GM10266 (cell line): ENCODE measurements around the gene DCAF7.

Experiments used
- DNase-seq: peaks from one replicate; pipeline ENCODE4 v3.0.0; 2012; ENCODE audit errors: extremely low spot score
- TF ChIP-seq, protein P1 (sequence below): IDR thresholded peaks from 2 replicates; pipeline ENCODE4 v1.5.1; 2012; ENCODE audit warnings: mild to moderate bottlenecking, low read depth; ENCODE audit not compliant: control insufficient read depth, insufficient read depth; ENCODE audit errors: missing control alignments

Gene DCAF7

DNA sequence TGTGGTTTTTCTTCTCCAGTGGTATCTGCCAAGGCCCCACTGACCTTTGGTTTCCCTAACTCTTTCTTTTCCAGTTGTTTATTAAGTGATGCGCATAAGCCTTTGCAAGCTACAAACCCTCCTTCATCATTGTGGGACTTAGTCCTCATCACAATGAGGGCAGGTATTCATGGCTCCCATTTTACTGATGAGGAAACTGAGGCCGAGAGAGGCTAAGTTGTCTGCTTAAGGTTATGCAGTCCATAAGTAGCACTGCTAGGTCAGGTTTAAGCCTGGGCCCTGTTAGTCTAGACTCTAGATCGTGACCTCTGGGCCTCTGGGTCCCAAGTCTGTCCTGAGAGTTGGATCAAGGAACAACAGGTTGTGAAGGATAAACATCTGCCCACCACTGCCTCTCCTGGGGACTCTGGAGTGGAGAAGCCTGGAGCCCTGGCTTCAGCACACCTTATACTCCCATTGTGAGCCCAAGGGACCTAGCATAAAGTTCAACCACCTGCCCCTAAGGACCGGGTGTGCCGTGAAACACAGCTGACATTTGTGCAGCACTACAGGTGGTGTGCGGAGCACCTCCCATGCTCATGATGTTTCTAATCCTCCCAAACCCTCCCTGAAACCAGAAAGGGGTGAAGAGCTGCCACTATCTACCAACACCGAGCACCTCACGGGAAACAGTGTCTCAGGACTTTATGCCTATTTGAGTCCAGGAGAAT lies 32.3 kb upstream of the DCAF7 start:
- TF ChIP-seq, protein P1, sequence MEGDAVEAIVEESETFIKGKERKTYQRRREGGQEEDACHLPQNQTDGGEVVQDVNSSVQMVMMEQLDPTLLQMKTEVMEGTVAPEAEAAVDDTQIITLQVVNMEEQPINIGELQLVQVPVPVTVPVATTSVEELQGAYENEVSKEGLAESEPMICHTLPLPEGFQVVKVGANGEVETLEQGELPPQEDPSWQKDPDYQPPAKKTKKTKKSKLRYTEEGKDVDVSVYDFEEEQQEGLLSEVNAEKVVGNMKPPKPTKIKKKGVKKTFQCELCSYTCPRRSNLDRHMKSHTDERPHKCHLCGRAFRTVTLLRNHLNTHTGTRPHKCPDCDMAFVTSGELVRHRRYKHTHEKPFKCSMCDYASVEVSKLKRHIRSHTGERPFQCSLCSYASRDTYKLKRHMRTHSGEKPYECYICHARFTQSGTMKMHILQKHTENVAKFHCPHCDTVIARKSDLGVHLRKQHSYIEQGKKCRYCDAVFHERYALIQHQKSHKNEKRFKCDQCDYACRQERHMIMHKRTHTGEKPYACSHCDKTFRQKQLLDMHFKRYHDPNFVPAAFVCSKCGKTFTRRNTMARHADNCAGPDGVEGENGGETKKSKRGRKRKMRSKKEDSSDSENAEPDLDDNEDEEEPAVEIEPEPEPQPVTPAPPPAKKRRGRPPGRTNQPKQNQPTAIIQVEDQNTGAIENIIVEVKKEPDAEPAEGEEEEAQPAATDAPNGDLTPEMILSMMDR = no peak
- no peak for DNase-seq

DNA sequence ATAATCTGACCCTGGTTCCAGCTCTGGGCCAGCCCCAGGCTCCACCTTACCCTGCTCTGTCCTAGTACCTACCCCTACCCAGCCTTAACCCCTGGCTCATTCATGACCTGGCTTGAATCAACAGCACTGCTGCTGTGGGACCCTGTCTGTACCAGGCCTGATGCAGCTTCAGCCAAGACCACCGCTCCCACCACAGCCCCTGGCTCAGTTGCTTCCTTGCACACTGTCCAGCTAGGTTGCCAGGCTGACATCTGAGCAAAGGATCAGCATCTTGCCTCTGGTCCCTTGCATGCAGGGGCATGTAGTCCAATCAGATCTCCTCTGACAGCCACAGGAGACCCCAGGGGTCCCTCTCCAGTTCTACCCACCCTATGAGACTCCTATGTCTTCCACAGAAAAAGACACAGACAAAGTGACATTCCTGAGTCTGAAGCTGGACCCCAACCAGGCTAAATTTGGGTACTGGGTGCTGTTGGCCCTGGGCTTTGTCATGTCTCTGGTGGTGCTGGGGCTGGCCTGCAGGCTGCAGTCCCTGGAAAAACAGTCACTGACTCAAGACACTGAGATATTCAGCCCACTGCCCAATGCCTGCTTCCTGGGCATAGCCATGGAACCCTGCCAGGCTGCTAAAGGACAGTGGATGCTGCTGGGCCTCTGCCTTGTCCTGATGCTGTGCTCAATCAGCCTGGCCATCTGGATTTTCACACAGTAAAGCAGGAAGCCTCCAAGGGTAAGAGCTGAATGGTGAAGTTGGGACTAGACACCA lies 31.0 kb upstream of the DCAF7 start:
- DNase-seq = no peak

DNA sequence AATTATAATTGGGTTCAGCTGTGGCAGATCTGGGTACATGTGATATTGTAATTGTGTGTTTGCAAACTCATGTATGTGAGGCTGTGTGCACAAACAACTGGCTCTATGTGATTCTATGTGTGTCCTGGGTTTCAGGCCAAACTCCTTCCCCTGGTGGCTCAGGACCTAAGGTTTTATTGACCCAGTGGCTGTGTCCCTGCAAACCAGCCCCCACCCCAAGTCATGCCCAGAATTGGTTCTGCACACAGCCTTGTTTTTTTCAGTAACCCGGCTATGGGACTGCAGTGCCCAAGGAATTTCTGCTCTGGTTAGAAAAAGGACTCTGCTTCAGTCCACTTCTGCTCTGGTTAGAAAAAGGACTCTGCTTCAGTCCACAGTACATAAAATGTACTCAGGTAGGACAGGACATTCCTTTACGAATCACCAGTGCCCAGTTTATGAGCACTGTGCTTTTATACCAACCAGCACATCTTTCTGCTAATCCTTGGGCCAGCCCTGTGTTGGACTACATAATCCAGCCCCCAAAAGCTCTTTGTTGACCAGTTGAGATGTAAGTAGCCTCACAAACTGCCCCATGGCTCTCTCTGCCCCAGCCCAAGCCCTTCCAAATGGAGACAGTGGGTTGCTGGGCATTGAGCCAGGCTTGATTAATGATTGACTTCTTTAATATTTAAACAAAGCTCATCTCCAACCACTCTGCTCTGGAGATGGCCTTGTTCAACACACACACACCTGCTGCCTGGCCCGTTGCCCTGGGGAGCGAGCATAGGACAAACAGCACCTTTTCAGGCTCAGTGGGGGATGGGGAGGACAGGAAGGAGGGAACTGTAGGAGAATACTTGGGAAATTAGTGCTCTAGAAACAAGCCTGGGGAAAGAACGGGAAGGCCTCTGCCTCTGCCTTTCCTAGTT lies 30.1 kb upstream of the DCAF7 start:
- no peak for DNase-seq

More for the DNA sequence above, 31.0 kb upstream of the DCAF7 start:
- TF ChIP-seq, protein P1 = no peak

DNA sequence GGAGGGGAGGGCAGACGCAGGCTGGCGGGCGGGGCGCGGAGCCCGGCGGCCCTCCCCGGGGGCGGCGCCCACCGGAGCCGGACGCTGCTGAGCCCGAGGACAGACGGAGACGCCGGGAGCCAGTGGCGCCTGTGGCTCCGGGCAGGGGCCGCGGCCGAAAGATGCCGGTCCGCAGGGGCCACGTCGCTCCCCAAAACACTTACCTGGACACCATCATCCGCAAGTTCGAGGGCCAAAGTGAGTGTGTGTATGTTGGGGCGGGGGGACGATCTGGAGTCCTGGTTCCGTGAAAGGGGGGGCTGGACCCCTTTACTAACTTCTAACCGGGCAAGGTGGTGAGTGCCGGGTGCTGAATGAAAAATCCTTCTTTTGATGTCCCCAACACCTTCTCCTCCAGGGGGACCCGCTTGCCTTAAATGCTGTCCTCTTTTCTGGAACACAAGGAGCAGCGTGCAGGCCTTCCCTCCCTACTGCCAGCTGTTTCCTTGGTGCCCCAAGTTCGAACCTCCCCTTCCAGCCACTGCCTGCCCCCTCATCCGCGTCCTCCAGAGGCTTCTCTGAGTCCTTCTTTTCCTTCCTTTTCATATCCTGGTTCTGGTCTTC lies 26.9 kb upstream of the DCAF7 start, which contains the start of gene KCNH6:
Gene KCNH6, plus strand, starts transcription at position 106 of the 603 bp plus-strand sequence. Its CDS starts 56 bp downstream, at position 162.
- TF ChIP-seq, protein P1 = no peak
- no peak for DNase-seq

More for the DNA sequence above, 30.1 kb upstream of the DCAF7 start:
- TF ChIP-seq, protein P1 = no peak

- TF ChIP-seq, protein P1 = no peak
- DNase-seq = no peak
Observed at GRCh38 chr17:63524051-63524450, 26.2 kb upstream of the DCAF7 start.

- no peak for DNase-seq
- TF ChIP-seq, protein P1 = no peak
Observed at GRCh38 chr17:63525190-63525946, 24.9 kb upstream of the DCAF7 start.
